IMR-90 (cell line): Measurements from ENCODE around the gene ETS1. TPM values are rescaled to one million over a fixed set of nuclear protein-coding genes. Genes with fewer than 3 reads are reported as not detected.
A peak's percentile ranks its signal among the peaks of the same experiment; 100 is the strongest.

ENCODE experiments used
- ATAC-seq: fragments of 200-7000 bp; cut with Tn5 transposase; 2 replicates; pipeline ENCODE4 v1.9.1; 2020; ENCODE audit warnings: low read depth, mild to moderate bottlenecking, moderate library complexity
- BruUV-seq: library from RNA; stranded (reverse); fragments of 400-500 nt; replicated peaks from 2 replicates; lab custom pipeline; 2021; lab: Mats Ljungman, UMichigan
- CTCF ChIA-PET: fragments of 300-600 bp; formaldehyde crosslinking; extraction: SDS; loops from one replicate; lab custom pipeline; 2021; ENCODE audit warnings: antibody characterized with exemption; lab: Yijun Ruan, JAX
- POLR2A ChIA-PET: fragments of 300-600 bp; sonication (Branson Sonifier 250); formaldehyde crosslinking; loops from one replicate; lab custom pipeline; 2022; ENCODE audit warnings: antibody characterized with exemption; ENCODE audit not compliant: unreplicated experiment; lab: Charles Lee
- DNase-seq: peaks from one replicate; pipeline ENCODE4 v3.0.0; 2013
- H2AFZ ChIP-seq: replicated peaks from 2 replicates; pipeline ENCODE3; 2013; ENCODE audit warnings: low read length, mild to moderate bottlenecking; ENCODE audit not compliant: poor library complexity
- H2AK5ac ChIP-seq: 2 replicates; pipeline ENCODE4 v1.6.1; 2013; ENCODE audit warnings: low read depth, low read length, inconsistent platforms
- H2AK9ac ChIP-seq: replicated peaks from 2 replicates; pipeline ENCODE3; 2013; ENCODE audit warnings: mild to moderate bottlenecking, low read depth, low read length, moderate library complexity; ENCODE audit not compliant: poor library complexity
- H2BK120ac ChIP-seq: 2 replicates; pipeline ENCODE4 v1.6.1; 2013; ENCODE audit warnings: low read depth, low read length, inconsistent platforms
- H2BK15ac ChIP-seq: 3 replicates; pipeline ENCODE4 v1.6.1; 2013; ENCODE audit warnings: low read depth, low read length, inconsistent platforms
- H2BK20ac ChIP-seq: 2 replicates; pipeline ENCODE4 v1.6.1; 2013; ENCODE audit warnings: low read depth, mild to moderate bottlenecking, inconsistent platforms, low read length, moderate library complexity
- H2BK5ac ChIP-seq: 2 replicates; pipeline ENCODE4 v1.6.1; 2013; ENCODE audit warnings: mild to moderate bottlenecking, low read depth, low read length, inconsistent platforms; ENCODE audit not compliant: poor library complexity, severe bottlenecking
- H3K14ac ChIP-seq: replicated peaks from 2 replicates; pipeline ENCODE4 v1.6.1; 2013; ENCODE audit warnings: low read depth, low read length, inconsistent platforms
- H3K18ac ChIP-seq: 2 replicates; pipeline ENCODE4 v1.6.1; 2013; ENCODE audit warnings: low read depth, low read length, control low read depth
- H3K23ac ChIP-seq: 2 replicates; pipeline ENCODE4 v1.6.1; 2013; ENCODE audit warnings: low read depth, low read length, inconsistent platforms
- H3K27ac ChIP-seq: 2 replicates; pipeline ENCODE4 v1.5.1; 2013; ENCODE audit warnings: mild to moderate bottlenecking, control low read depth, low read length; ENCODE audit not compliant: insufficient read depth
- H3K27me3 ChIP-seq: 2 replicates; pipeline ENCODE4 v1.6.1; 2013; ENCODE audit warnings: low read length; ENCODE audit not compliant: control insufficient read depth, insufficient read depth
- H3K36me3 ChIP-seq: 2 replicates; pipeline ENCODE4 v1.6.1; 2013; ENCODE audit warnings: low read length, mixed read lengths; ENCODE audit not compliant: control insufficient read depth, insufficient read depth
- H3K4ac ChIP-seq: 2 replicates; pipeline ENCODE4 v1.6.1; 2013; ENCODE audit warnings: low read depth, low read length, inconsistent platforms
- H3K4me1 ChIP-seq: 2 replicates; pipeline ENCODE4 v1.6.1; 2013; ENCODE audit warnings: low read length, mixed read lengths; ENCODE audit not compliant: control insufficient read depth, insufficient read depth
- H3K4me2 ChIP-seq: 2 replicates; pipeline ENCODE4 v1.6.1; 2013; ENCODE audit warnings: low read depth, mild to moderate bottlenecking, control low read depth, low read length, moderate library complexity
- H3K4me3 ChIP-seq: 2 replicates; pipeline ENCODE4 v1.5.1; 2013; ENCODE audit warnings: low read depth, mild to moderate bottlenecking, control low read depth, low read length, moderate library complexity; ENCODE audit not compliant: insufficient read depth
- H3K56ac ChIP-seq: 2 replicates; pipeline ENCODE4 v1.6.1; 2013; ENCODE audit warnings: low read length, inconsistent platforms; ENCODE audit not compliant: insufficient read depth; ENCODE audit errors: extremely low read depth
- H3K79me1 ChIP-seq, 2 experiments: 2 replicates each; pipeline ENCODE4 v1.6.1; 2013; ENCODE audit warnings: low read length in 2 of 2, inconsistent platforms in 1 of 2, low read depth in 1 of 2
- H3K9ac ChIP-seq: 2 replicates; pipeline ENCODE4 v1.6.1; 2013; ENCODE audit warnings: low read depth, low read length, control low read depth
- H3K9me1 ChIP-seq: 2 replicates; pipeline ENCODE4 v1.6.1; 2013; ENCODE audit warnings: low read length, inconsistent platforms; ENCODE audit not compliant: insufficient read depth
- H3K9me3 ChIP-seq: 2 replicates; pipeline ENCODE4 v1.6.1; 2013; ENCODE audit warnings: low read length; ENCODE audit not compliant: control insufficient read depth, insufficient read depth
- H4K20me1 ChIP-seq: 2 replicates; pipeline ENCODE4 v1.6.1; 2013; ENCODE audit warnings: low read length, inconsistent platforms; ENCODE audit not compliant: insufficient read depth
- H4K5ac ChIP-seq: 2 replicates; pipeline ENCODE4 v1.6.1; 2013; ENCODE audit warnings: mild to moderate bottlenecking, low read depth, low read length, control low read depth
- H4K8ac ChIP-seq, 2 experiments: 2 replicates each; pipeline ENCODE4 v1.6.1; 2013; ENCODE audit warnings: low read depth in 2 of 2, low read length in 2 of 2, control low read depth in 1 of 2, inconsistent platforms in 1 of 2
- H4K91ac ChIP-seq: 2 replicates; pipeline ENCODE4 v1.6.1; 2013; ENCODE audit warnings: low read depth, low read length, inconsistent platforms; ENCODE audit not compliant: insufficient read depth
- CEBPB ChIP-seq: IDR thresholded peaks from 2 replicates; pipeline ENCODE4 v1.6.1; 2012; ENCODE audit warnings: low read depth, low read length, improper control_type of control experiment
- POLR2A ChIP-seq: IDR thresholded peaks from 2 replicates; pipeline ENCODE4 v1.6.1; 2012; ENCODE audit warnings: mild to moderate bottlenecking, low read depth, low read length
- WGBS, 2 experiments: methylation state at CpG; one replicate each; pipeline versions ENCODE4 v1.1.5 to v1.1.7; 2013; ENCODE audit warnings: missing lambda C conversion rate in 2 of 2; ENCODE audit not compliant: insufficient read length in 1 of 2; ENCODE audit errors: extremely low coverage in 2 of 2; 5-methylcytosine and 5-hydroxymethylcytosine counted together
- dilution Hi-C: fragments of 300-500 bp; cut with HindIII; formaldehyde crosslinking; loops from one replicate; pipeline ENCODE4 v1.14.3; 2018; ENCODE audit warnings: low sequenced_read_pairs; ENCODE audit not compliant: unreplicated experiment
- in situ Hi-C: fragments of 300-500 bp; cut with MboI; formaldehyde crosslinking; loops from 3 replicates; pipeline ENCODE4 v1.14.3; 2019; ENCODE audit warnings: low sequenced_read_pairs, inconsistent platforms, mixed read lengths
- intact Hi-C: fragments of 100-400 bp; cut with micrococcal nuclease; formaldehyde crosslinking; loops from 2 replicates; pipeline ENCODE4 v1.10.0; 2022
- polyA plus RNA-seq, 3 experiments: library from polyadenylated mRNA; depleted of rRNA; stranded (reverse); fragments of >200 nt; gene quantifications; 2 replicates each; pipeline ENCODE4 v1.2.3, GENCODE V29; 2012; ENCODE audit warnings: low replicate concordance in 1 of 3
- total RNA-seq: library from RNA; depleted of rRNA; stranded (reverse); fragments of >200 nt; gene quantifications from 2 replicates; pipeline ENCODE4 v1.2.3, GENCODE V29; 2012

The ETS1 gene
- total and polyA plus RNA-seq, 2 of the 4 experiments (the other 2 are of a cell fraction): 41.2 to 56.3 TPM

GRCh38 chr11:128518493-128519207 is 68.7 kb downstream of the ETS1 start:
- in situ Hi-C loops: loop anchor here (25.0 kb wide), 1 partner anchor 481 kb away; no protein-coding TSS in a partner anchor
- H3K56ac ChIP-seq: peak overlapping the region; percentile 14; the same call in 1 of the 2 replicates
- H3K9me3 ChIP-seq: no peaks in the 10 kb centered on the region
- peak overlapping the region; percentile 55 for H2BK5ac ChIP-seq
- peak overlapping the region; percentile 38; the same call in 1 of the 2 replicates for H3K18ac ChIP-seq
- ATAC-seq (no peak), DNase-seq (no peak)
- intact Hi-C loops: loop anchor here (1.0 to 5.0 kb wide), 2 partner anchors 111 to 346 kb away; no protein-coding TSS in a partner anchor
- H4K91ac ChIP-seq: peak overlapping the region; percentile 54; the same call in 1 of the 2 replicates
- H2AK5ac ChIP-seq: peak overlapping the region; percentile 1; the same call in 1 of the 2 replicates
- H2BK20ac ChIP-seq: peak overlapping the region; percentile 72
- peak overlapping the region; percentile 73 for H3K23ac ChIP-seq
- H3K4ac ChIP-seq: peak overlapping the region; percentile 44
- H2AFZ ChIP-seq: no peak overlapping the region
- H3K4me2 ChIP-seq: peak overlapping the region; percentile 99
- H3K27me3 ChIP-seq: no peaks in the 10 kb centered on the region
- H3K27ac ChIP-seq: peak overlapping the region; percentile 50; the same call in 1 of the 2 replicates
- POLR2A ChIA-PET: interaction anchor here (0.5 kb wide), 1 partner anchor 77 kb away, joined by 3 read pairs; no protein-coding TSS in a partner anchor
- CTCF ChIA-PET: interaction anchor here (0.7 to 2.7 kb wide), 10 partner anchors 9 to 201 kb away, joined by 3 to 12 read pairs (median 3); no protein-coding TSS in a partner anchor
- H2BK15ac ChIP-seq: peak overlapping the region; percentile 18; the same call in 1 of the 3 replicates
- peak overlapping the region; percentile 43 to 45; a peak in 2 of 4 replicates for H4K8ac ChIP-seq
- peaks cover 65% of the 10 kb centered on the region for H4K20me1 ChIP-seq
- H3K36me3 ChIP-seq: no peaks in the 10 kb centered on the region; the same call in 1 of the 2 replicates
- H3K79me1 ChIP-seq: peaks cover 0 to 31% of the 10 kb centered on the region in 2 experiments; a peak in 2 of 4 replicates
- peak overlapping the region; percentile 18 for H2AK9ac ChIP-seq
- H3K4me1 ChIP-seq: peaks cover 32% of the 10 kb centered on the region
- BruUV-seq: no TSS peak
- H2BK120ac ChIP-seq: peak overlapping the region; percentile 50
- peak overlapping the region; percentile 43; the same call in 1 of the 2 replicates for H3K4me3 ChIP-seq
- peak overlapping the region; percentile 68 for H3K9ac ChIP-seq
- no CpG with 5 or more reads among the region's 7 CpGs for WGBS, 2 experiments
- peak overlapping the region; percentile 56 for H3K14ac ChIP-seq
- peak overlapping the region; percentile 0; the same call in 1 of the 2 replicates for H4K5ac ChIP-seq
- H3K9me1 ChIP-seq: peaks cover 17% of the 10 kb centered on the region
- dilution Hi-C loops: no loop called here
- 0 out of 2 replicates have a peak, but pooled peaks have one; percentile 42 for TF ChIP-seq POLR2A
- TF ChIP-seq CEBPB: no peak
